ENCODE measurements around the gene KRT83.

- TF ChIP-seq POLR2A (IDR thresholded peaks at IDR 0.05) = no peak
- no peak for TF ChIP-seq CTCF (IDR thresholded peaks at IDR 0.05)
- TF ChIP-seq EP300 (IDR thresholded peaks at IDR 0.05) = no peak
- TF ChIP-seq POLR2AphosphoS5 (IDR thresholded peaks at IDR 0.05) = no peak
Observed at GRCh38 chr12:52356031-52356761, 35.0 kb upstream of the KRT83 start.
